Panc1 (cell line): ENCODE data around the gene SLU7. TPM values are rescaled to one million over a fixed set of nuclear protein-coding genes. Genes with fewer than 3 reads are reported as not detected.

Experiments used
- ATAC-seq: fragments of 200-7000 bp; cut with Tn5 transposase; 2 replicates; pipeline ENCODE4 v1.9.1; 2020; ENCODE audit warnings: mild to moderate bottlenecking, moderate library complexity
- BruUV-seq: library from RNA; stranded (reverse); fragments of 400-500 nt; replicated peaks from 2 replicates; lab custom pipeline; 2021; lab: Mats Ljungman, UMichigan
- CTCF ChIA-PET: fragments of 300-600 bp; sonication (Branson Sonifier 250); formaldehyde crosslinking; loops from one replicate; lab custom pipeline; 2022; ENCODE audit warnings: antibody characterized with exemption; lab: Charles Lee
- POLR2A ChIA-PET: fragments of 300-600 bp; sonication (Branson Sonifier 250); formaldehyde crosslinking; loops from one replicate; lab custom pipeline; 2022; ENCODE audit warnings: antibody characterized with exemption; lab: Charles Lee
- DNase-seq: peaks from one replicate; pipeline ENCODE4 v3.0.0-alpha.2; 2010; ENCODE audit warnings: low read depth, low spot score
- H3K27ac ChIP-seq: 2 replicates; pipeline ENCODE4 v1.5.1; 2011; ENCODE audit warnings: mild to moderate bottlenecking, low read length, inconsistent platforms
- H3K27me3 ChIP-seq: fragments of 200-500 bp; sonication (Bioruptor generic); 2 replicates; pipeline ENCODE4 v1.6.0; 2014; ENCODE audit warnings: low read length, inconsistent platforms; ENCODE audit not compliant: control insufficient read depth, insufficient read depth
- H3K36me3 ChIP-seq: fragments of 200-500 bp; sonication (Bioruptor generic); 2 replicates; pipeline ENCODE4 v1.5.1; 2014; ENCODE audit warnings: inconsistent platforms, mild to moderate bottlenecking, low read length, moderate library complexity; ENCODE audit not compliant: control insufficient read depth, insufficient read depth
- H3K4me1 ChIP-seq: 2 replicates; pipeline ENCODE4 v1.5.1; 2011; ENCODE audit warnings: inconsistent platforms, mild to moderate bottlenecking, low read length, moderate library complexity; ENCODE audit not compliant: control insufficient read depth, insufficient read depth
- H3K4me3 ChIP-seq, 2 experiments: 2 replicates each; pipeline ENCODE4 v1.5.1; 2011 to 2012; ENCODE audit warnings: low read depth in 2 of 2, low read length in 2 of 2, mild to moderate bottlenecking in 2 of 2, inconsistent platforms in 1 of 2, moderate library complexity in 1 of 2
- H3K9me3 ChIP-seq: fragments of 200-500 bp; sonication (Bioruptor generic); 2 replicates; pipeline ENCODE4 v1.5.1; 2014; ENCODE audit warnings: low read depth, mild to moderate bottlenecking, inconsistent platforms, low read length, moderate library complexity; ENCODE audit not compliant: control insufficient read depth, insufficient read depth
- CTCF ChIP-seq: fragments of 450-650 bp; IDR thresholded peaks from 2 replicates; pipeline ENCODE4 v1.5.1; 2017; ENCODE audit warnings: mild to moderate bottlenecking
- POLR2AphosphoS5 ChIP-seq: IDR thresholded peaks from 2 replicates; pipeline ENCODE4 v1.6.1; 2012; ENCODE audit warnings: mild to moderate bottlenecking, low read depth, low read length, moderate library complexity
- SIN3A ChIP-seq: IDR thresholded peaks from 2 replicates; pipeline ENCODE4 v1.6.1; 2012; ENCODE audit warnings: low read depth, mild to moderate bottlenecking, low read length, moderate library complexity, borderline replicate concordance; ENCODE audit not compliant: insufficient read depth
- TCF7L2 ChIP-seq: IDR thresholded peaks from 2 replicates; pipeline ENCODE4 v1.6.1; 2011; ENCODE audit warnings: mild to moderate bottlenecking, low read depth, low read length, inconsistent platforms
- in situ Hi-C: cut with HindIII; loops from 2 replicates; pipeline ENCODE4 v1.10.0; 2016; ENCODE audit warnings: low sequenced_read_pairs, low pct_unique_long_range_greater_than_20kb
- intact Hi-C: fragments of 100-400 bp; cut with micrococcal nuclease; formaldehyde crosslinking; loops from one replicate; pipeline ENCODE4 v1.10.0; 2022; ENCODE audit not compliant: unreplicated experiment
- total RNA-seq: library from RNA; stranded (reverse); gene quantifications from one replicate; pipeline ENCODE4 v1.2.1, GENCODE V29; 2021; ENCODE audit not compliant: unreplicated experiment
- TF ChIP-seq, protein P1 (sequence below), 2 experiments: IDR thresholded peaks; 2 replicates each; pipeline ENCODE4 v1.6.1; 2011 to 2012; ENCODE audit warnings: low read depth in 2 of 2, control low read depth in 1 of 2, low read length in 1 of 2, mild to moderate bottlenecking in 1 of 2, moderate library complexity in 1 of 2; ENCODE audit not compliant: insufficient read depth in 1 of 2

The SLU7 gene
- total RNA-seq, 1 experiment from 2014 or later, result 45.7 TPM

- Histone ChIP-seq H3K36me3 (no peaks in the 10 kb centered on the region), H3K27me3 (no peaks in the 10 kb centered on the region), H3K4me1 (no peaks in the 10 kb centered on the region), H3K27ac (no peak overlapping the region), H3K9me3 (no peaks in the 10 kb centered on the region), H3K4me3 (no peak overlapping the region)
- POLR2A ChIA-PET, result no interaction called here
- CTCF ChIA-PET, result no interaction called here
- intact Hi-C loops (no loop called here), in situ Hi-C loops (no loop called here)
- TF ChIP-seq POLR2AphosphoS5, result no peak
- TF ChIP-seq SIN3A, result no peak
- TF ChIP-seq, protein P1, sequence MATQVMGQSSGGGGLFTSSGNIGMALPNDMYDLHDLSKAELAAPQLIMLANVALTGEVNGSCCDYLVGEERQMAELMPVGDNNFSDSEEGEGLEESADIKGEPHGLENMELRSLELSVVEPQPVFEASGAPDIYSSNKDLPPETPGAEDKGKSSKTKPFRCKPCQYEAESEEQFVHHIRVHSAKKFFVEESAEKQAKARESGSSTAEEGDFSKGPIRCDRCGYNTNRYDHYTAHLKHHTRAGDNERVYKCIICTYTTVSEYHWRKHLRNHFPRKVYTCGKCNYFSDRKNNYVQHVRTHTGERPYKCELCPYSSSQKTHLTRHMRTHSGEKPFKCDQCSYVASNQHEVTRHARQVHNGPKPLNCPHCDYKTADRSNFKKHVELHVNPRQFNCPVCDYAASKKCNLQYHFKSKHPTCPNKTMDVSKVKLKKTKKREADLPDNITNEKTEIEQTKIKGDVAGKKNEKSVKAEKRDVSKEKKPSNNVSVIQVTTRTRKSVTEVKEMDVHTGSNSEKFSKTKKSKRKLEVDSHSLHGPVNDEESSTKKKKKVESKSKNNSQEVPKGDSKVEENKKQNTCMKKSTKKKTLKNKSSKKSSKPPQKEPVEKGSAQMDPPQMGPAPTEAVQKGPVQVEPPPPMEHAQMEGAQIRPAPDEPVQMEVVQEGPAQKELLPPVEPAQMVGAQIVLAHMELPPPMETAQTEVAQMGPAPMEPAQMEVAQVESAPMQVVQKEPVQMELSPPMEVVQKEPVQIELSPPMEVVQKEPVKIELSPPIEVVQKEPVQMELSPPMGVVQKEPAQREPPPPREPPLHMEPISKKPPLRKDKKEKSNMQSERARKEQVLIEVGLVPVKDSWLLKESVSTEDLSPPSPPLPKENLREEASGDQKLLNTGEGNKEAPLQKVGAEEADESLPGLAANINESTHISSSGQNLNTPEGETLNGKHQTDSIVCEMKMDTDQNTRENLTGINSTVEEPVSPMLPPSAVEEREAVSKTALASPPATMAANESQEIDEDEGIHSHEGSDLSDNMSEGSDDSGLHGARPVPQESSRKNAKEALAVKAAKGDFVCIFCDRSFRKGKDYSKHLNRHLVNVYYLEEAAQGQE (IDR thresholded peaks at IDR 0.05; ENCODE audit: insufficient read depth in 1 of 2, low read depth in 2 of 2, low read length in 1 of 2), result no peak
- no peak for TF ChIP-seq TCF7L2
- no peak for TF ChIP-seq CTCF
- BruUV-seq, result no TSS peak
- DNase-seq (no peak), ATAC-seq (no peak)
Measured at GRCh38 chr5:160457252-160457651, 38.4 kb upstream of the SLU7 start.

GRCh38 chr5:160456480-160457177, 37.7 kb upstream of the SLU7 start:
- H3K4me1 ChIP-seq, result no peaks in the 10 kb centered on the region
- in situ Hi-C loops, result no loop called here
- POLR2A ChIA-PET, result no interaction called here
- TF ChIP-seq CTCF (no peak), TCF7L2 (no peak), POLR2AphosphoS5 (no peak), SIN3A (no peak)
- TF ChIP-seq, protein P1 (IDR thresholded peaks at IDR 0.05; ENCODE audit: insufficient read depth in 1 of 2, low read depth in 2 of 2, low read length in 1 of 2), result no peak
- no peaks in the 10 kb centered on the region for H3K27me3 ChIP-seq
- H3K36me3 ChIP-seq, result no peaks in the 10 kb centered on the region
- no peak overlapping the region for H3K27ac ChIP-seq
- DNase-seq (no peak), ATAC-seq (peak; percentile 30; the same call in 1 of the 2 replicates)
- CTCF ChIA-PET, result no interaction called here
- no peaks in the 10 kb centered on the region for H3K9me3 ChIP-seq
- intact Hi-C loops, result no loop called here
- no peak overlapping the region for H3K4me3 ChIP-seq
- BruUV-seq, result no TSS peak
